Activated CD8-positive, alpha-beta memory T cell treated with anti-CD3 and anti-CD28 coated beads, Interleukin-2, amount 50 U/mL, for 1 hour (primary cell): ENCODE data around the gene PAQR9.
"Not testable (repeated sequence)": the region's sequence is repeated elsewhere in the genome, so short reads cannot be mapped to it uniquely, and the experiment has no call there.

Experiments
- DNase-seq: peaks from one replicate; pipeline ENCODE4 v3.0.0-alpha.2; 2020; ENCODE audit errors: extremely low read depth

PAQR9 gene, protein sequence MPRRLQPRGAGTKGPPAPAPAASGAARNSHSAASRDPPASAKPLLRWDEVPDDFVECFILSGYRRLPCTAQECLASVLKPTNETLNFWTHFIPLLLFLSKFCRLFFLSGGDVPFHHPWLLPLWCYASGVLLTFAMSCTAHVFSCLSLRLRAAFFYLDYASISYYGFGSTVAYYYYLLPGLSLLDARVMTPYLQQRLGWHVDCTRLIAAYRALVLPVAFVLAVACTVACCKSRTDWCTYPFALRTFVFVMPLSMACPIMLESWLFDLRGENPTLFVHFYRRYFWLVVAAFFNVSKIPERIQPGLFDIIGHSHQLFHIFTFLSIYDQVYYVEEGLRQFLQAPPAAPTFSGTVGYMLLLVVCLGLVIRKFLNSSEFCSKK

DNA sequence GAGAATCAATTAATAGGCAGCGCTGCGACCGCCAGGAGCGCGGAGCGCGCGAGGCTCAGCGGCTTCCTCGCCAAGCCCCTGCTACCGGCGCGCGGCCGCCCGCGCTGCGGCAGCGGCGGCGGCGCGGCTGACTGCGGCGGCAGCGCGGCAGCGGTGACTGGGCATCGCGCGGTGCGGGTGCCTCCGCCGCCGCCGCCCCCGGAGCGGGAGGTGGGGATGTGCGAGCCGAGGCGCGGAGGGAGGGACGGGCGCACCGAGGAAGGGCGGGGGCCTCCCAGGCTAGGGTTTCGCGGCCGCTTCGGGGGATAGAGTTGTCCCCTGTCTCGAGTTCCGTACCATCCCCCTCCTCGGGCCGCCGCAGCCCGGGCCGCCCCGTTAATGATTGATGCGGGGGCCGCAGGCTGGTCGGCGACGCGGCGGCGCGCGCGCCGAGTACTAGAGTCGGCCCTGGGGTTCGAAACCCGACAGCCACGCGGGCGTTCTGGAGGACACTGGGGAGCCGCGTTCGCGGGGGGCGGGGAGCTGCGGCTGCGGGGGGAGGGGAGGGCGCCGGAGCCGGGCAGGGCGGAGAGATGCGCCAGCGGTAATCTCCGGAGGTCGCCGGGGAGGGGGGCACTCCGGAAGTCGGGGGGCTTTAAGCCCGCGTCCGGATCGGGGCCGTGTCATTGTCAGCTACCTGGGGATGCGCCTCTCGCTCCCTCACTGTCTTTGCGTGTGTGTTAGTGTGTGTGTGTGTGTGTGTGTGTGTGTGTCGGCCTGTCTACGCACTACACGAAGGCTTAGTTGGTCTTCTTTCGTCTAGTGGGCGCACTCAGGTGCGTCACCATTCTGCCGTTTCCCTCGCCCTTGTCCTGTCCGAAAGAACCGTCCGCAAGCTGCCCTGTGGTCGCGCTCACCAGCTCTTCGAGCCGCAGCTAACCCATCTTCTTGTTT lies at the start of gene PAQR9:
TSS of gene PAQR9 (minus strand) at position 159 of the 933 bp plus-strand sequence. CDS start 338 bp downstream, outside the sequence.
- DNase-seq, result no peak

- DNase-seq, result no peak
Observed at GRCh38 chr3:143011705-143012104, 48.2 kb upstream of the PAQR9 start.

- no peak for DNase-seq
Observed at GRCh38 chr3:143010024-143010423, 46.5 kb upstream of the PAQR9 start.

DNA sequence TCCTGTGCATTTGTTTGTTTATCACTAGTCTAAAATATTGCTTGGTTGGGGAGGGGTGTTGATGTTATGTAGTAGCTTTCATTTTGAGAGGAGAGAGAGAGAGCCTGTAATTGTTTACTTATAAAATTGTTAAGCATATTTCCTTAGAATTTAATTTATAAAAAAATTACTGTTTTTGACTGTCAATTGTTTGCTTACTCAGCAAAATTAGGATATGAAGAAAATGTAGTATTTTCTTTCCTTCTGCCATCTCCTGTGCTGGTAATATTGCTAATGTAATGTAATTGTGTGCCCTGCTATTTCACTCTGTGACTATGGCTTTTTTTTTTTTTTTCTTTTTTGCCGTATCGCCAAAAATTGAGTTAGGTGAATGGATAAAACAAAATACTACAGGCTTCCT lies 41.3 kb upstream of the PAQR9 start:
- no peak for DNase-seq

DNA sequence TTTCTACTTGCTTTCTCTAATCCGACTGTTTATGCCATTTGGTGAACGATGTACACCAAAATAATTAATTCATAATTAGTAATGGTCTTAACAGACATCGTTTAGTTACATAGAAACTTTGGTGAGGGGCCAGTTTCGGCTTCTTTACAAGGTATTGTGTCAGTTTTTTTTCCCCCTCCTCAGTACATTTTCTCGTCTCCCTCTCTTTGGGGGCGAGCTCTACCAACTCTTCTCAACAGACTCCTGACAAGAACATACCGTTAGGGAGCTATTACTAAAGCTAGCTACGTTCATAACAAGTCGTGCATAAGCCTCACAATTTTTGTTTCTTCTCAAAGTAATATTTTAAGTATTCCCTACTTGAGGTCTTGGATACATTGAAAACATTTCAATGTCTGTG lies 39.3 kb upstream of the PAQR9 start:
- no peak for DNase-seq

DNA sequence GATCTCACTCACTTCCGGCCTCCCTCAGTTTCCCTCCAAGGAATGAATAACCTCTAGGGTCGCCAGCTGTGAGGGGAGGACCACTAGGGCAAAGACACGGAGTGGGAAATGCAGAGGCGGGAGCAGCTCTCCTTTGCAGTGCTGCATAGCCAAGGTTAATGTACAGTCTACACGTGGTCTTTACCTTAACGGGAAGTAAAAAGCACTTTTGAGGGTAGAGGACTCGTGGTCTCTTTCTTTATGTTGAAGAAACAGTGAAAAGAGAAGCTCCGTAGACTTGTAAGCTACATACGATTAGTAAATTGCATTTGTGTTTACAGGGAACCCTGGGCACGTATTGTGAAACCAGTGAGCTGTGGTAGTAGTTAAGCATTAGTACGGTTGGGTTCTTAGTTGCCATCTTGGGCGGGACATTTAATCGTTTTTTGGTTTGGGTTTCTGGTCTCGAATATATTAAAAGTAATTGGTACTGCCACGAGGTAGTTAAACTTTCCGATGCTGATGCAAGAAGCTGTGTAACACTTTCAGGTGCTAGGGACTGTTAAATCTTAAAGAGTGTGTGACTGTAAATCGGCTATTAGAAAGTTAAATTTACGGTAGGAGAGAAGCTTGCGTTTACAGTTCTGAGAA lies 38.7 kb upstream of the PAQR9 start:
- DNase-seq, result no peak

- peak; percentile 71 for DNase-seq
Observed at GRCh38 chr3:143001369-143002082, 38.1 kb upstream of the PAQR9 start, which contains the start of gene U2SURP. TSS of gene U2SURP (plus strand) at chr3:143001570. CDS start at chr3:143001629, 59 bp downstream.

- DNase-seq, result no peak
Observed at GRCh38 chr3:143001034-143001368, 37.5 kb upstream of the PAQR9 start.

DNA sequence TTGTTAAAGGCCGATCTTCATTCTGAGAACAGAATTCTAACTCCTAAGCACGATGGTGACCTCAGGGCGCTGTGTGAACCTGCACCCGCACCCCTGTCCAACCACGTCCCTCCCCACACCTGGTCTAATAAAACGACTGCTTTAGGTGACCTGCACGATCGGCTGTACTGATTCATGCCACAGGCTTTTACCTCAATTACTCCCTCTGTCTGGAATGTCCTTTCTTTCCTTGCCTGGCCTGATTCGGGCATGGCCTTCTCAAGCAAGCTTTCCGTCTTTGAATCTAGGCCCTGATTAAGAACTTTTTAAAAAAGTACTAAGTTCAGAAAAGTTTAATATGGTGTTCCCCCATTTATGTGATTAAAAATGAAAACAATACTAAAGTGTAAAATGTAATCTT lies 37.1 kb upstream of the PAQR9 start:
- DNase-seq, result no peak

DNA sequence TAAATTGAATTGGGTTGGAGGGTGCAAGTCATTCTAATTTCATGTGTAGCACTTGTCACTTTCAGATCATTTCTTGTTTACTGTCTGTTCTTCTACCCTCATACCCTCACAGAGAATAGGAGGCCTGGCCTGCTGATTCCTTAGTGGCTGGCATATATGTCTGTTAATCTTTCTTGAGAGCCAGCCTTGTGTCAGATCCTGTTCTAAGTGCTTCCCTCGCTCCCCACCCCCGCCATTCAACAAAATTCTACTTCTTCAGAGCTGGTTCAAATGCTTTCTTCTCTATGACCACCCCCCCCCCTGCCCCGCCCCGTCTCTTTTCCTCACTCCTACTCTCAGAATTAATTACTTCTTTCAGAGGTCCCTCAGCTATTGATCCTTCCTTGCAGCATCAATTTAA lies 36.4 kb upstream of the PAQR9 start:
- DNase-seq, result no peak

GRCh38 chr3:142998439-142998838 lies 35.0 kb upstream of the PAQR9 start:
- DNase-seq, result no peak

DNA sequence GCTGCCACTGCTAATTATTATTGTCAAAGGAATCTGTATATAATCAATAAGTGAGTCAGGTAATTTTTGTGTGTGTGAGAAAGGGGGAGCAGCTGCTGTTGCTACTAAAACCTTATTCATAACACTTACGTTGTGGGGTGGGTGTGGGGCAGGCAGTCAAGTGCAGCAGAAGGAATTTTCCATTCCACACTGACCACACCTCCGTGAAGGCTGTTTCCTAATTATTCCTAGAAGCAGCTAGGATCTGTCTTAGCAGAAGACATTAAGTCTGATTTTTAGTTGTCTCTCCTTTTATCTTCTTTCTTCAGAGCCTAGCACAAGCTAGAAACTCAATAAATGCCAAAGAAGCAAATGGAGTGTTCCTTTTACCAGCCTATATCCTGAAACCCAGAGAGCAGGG lies 33.9 kb upstream of the PAQR9 start:
- DNase-seq, result no peak

DNA sequence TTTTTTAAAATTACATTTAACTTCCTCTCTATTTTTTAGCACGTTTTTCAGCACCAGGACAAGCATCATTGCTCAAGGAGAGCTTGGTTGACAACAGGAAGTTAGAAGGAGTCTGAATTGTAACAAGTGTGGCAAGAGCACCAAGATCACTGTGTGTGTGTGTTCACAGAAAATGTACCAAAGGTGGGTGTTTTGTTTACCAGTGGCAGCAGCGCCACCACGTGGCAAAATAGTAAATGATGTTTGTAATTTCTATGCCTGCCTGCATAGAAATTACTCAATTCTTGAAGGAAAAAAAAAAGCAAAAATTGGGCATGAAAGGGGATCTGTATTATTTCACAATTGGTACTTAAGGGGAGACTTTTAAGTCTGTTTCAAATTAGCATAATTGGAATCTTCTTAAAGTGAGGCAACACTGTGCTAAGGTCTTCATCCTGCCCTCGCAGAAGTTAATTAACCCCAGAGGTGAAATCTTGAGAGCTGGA lies 30.5 kb upstream of the PAQR9 start:
- DNase-seq, result no peak

- DNase-seq, result no peak
Observed at GRCh38 chr3:142992323-142992722, 28.8 kb upstream of the PAQR9 start.

GRCh38 chr3:142990721-142991120 lies 27.2 kb upstream of the PAQR9 start:
- DNase-seq, result no peak

DNA sequence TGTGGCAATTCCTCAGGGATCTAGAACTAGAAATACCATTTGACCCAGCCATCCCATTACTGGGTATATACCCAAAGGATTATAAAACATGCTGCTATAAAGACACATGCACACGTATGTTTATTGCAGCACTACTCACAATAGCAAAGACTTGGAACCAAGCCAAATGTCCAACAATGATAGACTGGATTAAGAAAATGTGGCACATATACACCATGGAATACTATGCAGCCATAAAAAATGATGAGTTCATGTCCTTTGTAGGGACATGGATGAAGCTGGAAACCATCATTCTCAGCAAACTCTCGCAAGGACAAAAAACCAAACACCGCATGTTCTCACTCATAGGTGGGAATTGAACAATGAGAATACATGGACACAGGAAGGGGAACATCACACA lies 25.4 kb upstream of the PAQR9 start:
- not testable (repeated sequence) for DNase-seq

DNA sequence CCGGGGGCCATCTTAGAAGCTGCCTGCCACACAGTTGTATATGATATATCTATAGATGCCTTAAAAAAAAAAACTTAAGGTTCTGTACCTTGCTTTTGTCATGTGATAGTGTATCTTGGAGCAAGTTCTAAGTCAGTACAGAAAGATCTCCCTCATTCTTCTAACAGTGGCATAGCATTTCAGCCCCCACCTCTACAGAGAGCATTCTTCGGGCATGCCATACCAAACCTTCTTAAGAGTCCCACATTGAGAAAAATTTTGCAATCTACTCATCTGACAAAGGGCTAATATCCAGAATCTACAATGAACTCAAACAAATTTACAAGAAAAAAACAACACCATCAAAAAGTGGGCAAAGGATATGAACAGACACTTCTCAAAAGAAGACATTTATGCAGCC lies 24.7 kb upstream of the PAQR9 start:
- not testable (repeated sequence) for DNase-seq

DNA sequence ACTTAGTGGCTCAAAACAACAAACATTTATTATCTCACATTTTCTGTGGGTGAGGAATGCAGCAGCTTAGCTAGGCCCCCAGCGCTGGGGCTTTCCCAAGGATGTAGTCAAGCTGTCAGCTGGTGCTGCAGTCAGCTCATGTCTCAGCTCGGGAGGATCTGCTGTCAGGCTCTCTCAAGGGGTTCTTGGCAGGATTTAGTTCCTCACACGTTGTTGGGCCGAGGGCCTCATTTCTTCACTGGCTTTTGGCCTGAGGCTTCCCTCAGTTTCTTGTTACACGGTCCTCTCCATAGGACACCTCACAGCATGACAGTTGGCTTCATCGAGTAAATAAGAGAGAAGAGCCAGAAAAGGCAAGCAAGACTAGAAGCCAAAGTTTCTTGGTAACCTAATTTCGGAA lies 24.2 kb upstream of the PAQR9 start:
- DNase-seq, result no peak

DNA sequence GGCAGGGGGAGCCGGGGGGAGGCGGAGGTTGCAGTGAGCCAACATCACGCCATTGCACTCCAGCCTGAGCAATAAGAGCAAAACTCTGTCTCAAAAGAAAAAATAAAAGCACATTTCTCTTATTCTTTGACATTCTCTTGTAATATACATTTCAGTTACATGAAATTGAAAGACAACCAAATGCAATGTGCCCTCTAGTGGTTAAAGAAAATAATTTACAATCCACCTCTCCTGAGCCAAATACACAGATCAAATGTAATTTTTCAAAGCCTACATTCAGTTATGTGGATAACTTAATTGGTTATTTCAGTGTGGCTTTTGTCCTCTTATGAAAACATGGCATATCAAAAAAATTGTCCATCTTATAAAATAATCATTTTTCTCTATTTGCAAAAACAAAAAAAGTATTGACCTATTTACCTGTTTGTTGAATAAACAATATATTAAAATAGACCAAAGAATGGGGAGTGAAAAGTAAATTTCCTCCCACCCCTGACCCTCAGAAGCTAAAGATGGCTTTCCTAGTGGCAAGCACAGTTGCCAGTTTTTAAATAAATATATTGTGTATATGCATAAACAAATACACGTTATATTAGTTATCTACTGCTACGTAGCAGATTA lies 23.7 kb upstream of the PAQR9 start:
- no peak for DNase-seq

- DNase-seq, result no peak
Observed at GRCh38 chr3:142984255-142984654, 20.8 kb upstream of the PAQR9 start.

DNA sequence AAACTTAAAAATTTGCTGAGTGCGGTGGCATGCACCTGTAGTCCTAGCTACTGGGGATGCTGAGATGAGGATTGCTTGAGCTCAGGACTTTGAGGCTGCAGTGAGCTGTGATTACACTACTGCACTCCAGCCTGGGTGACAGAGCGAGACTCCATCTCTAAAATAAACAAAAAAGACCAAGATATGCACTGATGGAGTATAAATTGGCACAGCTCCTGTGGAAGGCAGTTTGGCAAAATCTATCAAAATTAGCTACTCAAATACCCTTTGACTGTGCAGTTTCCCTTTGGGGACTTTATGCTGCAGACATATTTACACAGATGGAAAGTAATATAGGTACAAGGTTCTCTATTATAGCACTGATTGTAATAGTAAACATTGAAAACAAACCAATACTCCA lies 19.8 kb upstream of the PAQR9 start:
- no peak for DNase-seq
